NCI-H2227 treated with DMSO at 0.1 percent for 48 hours (cell line): ENCODE measurements around the gene KCNK15.

Experiments
- DNase-seq: peaks from one replicate; lab custom pipeline; 2025; lab: John Stamatoyannopoulos, UW

Gene KCNK15

DNA sequence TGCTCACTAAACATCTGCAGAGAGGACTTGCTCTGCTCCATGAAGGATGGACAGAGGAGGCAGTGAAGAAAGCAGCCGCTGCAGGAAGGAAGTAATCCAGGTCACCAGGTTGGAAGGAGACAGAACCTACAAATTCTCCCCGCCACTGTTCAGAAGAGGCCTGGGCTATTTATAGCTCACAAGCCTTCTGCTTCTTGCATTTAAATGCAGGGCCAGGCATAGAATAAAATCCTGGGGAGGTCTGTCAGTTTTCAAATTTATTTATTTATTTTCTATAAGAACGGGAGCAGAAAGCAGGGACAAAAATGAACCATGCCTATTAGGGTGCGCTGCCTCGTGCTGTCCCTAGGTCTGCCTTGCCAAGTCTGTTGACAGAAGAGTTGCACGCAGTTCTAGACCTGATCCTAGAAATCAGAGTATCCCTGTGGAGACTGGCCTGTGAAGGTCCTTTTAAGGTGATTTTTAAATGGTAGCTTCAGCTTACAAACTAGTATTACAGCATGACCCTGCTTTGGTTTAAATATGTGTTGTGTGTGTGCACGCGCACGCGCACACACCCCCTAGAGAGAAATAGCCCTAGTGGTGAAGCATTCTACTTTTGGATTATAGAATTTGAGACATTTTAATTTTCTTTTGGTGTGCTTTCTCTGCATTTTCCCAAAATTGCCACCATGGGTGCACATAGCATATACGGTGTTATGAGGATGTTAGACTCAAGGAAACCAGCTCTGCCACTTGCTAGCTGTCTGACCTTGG, 45.2 kb downstream of the KCNK15 start:
- DNase-seq: peak; percentile 83

DNA sequence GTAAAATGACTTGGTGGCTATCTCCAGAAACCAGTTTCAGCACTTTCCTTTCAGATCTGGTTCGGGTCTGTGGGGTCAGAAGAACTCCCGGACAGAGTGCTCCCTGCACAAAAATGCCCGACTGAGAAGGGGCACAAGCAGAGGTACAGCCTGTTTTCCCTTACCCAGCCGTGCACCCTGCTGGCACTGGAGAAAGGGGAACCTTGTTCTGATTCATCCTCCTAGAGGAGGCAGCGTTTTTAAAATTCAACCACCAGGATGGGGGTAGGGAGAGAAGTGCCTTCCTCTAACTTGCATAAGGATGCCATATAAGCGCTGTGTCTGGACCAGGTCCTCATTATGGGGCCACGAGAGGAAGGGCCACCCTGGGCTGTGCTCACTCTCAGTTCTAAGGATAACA, 47.1 kb downstream of the KCNK15 start:
- DNase-seq: no peak

DNA sequence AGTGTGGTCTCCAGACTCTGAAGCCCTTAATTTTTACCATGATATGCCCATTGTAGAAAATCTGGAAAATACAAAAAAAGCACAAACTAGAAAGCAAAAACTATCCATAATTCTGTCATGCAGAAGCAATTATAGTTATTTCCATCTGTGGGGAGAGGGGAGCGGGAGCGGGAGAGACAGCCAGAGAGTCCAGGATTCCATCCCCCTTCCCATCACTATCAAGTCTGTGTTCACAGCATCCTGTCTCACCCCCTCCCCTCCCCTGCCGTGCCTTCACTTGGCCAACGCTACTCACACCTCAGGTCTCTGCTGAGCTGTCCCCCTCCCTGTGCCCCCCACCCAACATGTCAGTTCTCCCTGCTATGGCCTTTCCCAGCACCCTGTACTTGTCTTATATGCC, 50.2 kb downstream of the KCNK15 start:
- DNase-seq: peak; percentile 26

DNA sequence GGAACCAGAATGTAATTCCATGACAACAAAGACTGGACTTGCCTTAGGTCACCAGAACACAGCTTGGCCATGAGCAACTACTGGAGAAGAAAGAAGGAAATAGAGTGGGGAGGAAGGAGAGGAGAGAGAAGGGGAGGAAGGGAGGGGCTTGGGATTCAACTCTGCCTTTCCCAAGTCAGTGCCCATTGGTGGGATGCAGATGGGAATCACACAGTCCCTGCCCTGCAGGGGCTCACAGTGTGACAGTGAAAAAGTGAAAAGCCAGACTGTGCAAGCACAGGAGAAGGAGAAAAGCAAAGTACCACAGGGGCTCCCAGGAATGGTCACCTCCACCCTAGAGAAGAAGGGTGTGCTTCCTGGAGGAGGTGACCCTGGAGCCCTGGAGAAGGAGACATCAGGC, 50.6 kb downstream of the KCNK15 start:
- no peak for DNase-seq

DNA sequence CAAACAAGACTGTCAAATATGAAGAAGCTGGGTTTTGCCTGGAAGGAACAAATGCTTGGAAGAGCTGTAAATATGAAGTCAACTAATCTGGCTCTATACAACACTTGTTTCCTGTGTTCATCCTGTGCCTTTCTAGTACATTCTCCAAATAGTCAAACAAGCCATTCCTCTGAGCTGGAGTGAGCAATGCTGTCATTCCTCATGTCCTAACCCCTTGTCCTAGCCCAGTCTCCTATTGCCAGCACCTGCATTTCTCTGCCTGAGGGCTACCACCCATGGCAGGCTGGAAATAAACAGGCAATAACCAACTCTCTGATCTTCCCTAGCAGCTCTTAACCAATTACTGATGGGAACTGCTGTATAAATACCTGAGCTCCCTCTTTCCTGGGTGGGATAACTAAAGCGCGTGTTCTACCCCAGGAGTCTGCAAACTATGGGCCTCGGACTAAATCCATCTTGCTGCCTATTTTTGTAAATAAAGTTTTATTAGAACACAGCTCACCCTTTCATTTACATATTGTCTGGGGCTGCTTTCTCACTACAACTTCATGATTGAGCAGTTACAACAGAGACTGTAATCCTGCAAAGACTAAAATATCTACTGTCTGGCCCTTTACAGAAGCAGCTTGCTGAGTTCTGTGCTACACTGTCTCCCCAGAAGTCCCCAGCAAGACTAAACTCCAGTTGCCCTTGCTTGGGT, 51.2 kb downstream of the KCNK15 start:
- no peak for DNase-seq

DNA sequence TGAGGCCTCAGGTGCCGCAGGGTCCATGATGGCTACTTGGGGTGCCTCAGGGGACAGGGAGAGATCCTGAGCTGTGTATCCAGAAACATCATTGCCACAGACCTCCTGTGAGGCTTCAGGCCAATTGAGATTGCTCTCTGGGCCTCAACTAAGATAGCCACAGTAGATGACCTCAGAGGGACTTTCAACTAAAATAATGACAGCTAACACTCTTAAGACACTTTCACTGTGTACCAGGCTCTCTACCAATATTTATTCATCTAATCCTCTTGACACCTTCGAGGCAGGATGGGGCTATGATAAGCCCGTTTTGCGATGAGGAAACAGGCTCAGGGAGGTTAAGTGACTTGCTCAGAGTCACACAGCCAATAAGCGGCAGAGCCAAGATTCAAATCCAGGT, 54.0 kb downstream of the KCNK15 start:
- DNase-seq: no peak

DNA sequence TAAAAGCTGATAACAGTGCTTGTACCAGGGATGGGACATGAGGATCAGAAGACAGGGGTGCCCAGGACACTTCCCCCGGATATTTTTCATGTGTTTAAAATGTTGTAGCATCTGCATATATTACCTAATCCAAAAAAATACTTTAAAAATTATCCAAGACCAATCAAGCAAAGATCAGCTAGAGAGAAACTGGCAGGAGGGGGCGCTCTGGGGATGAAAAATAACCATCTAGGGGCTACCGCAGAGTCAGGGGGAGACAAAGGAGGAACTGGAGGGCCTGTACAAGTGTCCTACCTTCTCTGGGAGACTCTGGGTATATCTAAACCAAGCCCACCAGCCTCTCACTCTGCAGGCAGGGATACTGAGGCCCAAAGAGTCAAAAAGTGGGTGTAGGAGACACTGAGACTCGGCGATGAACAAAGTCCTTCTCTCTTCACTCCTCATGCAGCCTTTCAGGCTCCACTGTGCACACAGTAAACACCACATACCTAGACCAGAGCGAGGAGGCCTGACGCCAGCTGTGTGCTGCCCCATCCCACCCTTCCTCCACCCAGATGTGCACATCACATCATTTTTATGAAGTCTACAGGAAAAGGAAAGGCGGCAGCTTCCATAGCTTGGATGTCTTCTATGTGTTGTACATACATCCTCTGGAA, 54.9 kb downstream of the KCNK15 start:
- DNase-seq: no peak
